Activated CD8-positive, alpha-beta memory T cell treated with anti-CD3 and anti-CD28 coated beads for 36 hours (primary cell): ENCODE data around the gene NMB. TPM values are rescaled to one million over a fixed set of nuclear protein-coding genes. Genes with fewer than 3 reads are reported as not detected.
"Not testable (repeated sequence)": the region's sequence is repeated elsewhere in the genome, so short reads cannot be mapped to it uniquely, and the experiment has no call there.

Experiments used
- CTCF ChIA-PET: fragments of 350-600 bp; sonication (Branson Sonifier 250); formaldehyde crosslinking; loops from one replicate; lab custom pipeline; 2021; ENCODE audit warnings: antibody characterized with exemption; lab: Charles Lee
- POLR2A ChIA-PET: fragments of 350-600 bp; sonication (Branson Sonifier 250); formaldehyde crosslinking; loops from one replicate; lab custom pipeline; 2021; ENCODE audit warnings: antibody characterized with exemption; lab: Charles Lee
- total RNA-seq, 2 experiments: library from RNA; stranded (reverse); gene quantifications; one replicate each; pipeline ENCODE4 v1.2.3, GENCODE V29; 2021

NMB gene, protein sequence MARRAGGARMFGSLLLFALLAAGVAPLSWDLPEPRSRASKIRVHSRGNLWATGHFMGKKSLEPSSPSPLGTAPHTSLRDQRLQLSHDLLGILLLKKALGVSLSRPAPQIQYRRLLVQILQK
- total RNA-seq: 1 to 10 TPM; 4.0 to 4.2 TPM

DNA sequence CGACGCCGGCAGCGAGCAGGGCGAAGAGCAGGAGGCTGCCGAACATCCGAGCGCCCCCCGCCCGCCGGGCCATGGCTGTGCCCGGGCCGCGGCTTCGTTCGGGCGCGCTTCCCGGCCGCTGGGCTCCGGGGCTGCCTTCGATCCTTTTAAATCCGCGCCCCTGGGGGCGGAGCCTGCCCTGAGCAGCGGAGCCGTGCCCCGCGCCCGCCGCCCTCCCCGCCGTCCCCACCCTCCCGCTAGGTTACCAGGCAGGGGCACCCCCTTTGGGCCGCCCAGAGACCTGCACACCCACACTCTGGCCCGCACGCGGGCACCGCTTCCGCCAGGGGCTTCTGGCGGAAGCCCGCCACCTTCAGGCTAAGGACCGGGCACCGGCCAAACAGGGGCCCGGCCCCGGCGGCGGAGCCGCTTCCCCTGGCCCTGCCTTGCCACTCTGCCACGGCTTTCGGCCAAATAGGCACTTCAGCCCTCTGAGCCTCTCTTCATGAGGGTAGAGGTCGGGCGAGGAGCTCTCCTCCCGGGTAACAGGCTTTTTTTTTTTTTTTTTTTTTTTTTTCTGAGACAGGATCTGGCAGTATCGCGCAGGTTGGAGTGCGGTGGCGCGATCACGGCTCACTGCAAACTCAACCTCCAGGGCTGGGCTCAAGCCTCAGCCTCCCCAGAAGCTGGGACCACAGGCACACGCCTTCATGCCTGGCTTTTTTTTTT, at the start of gene NMB:
Gene NMB, minus strand, starts transcription at position 120 of the 708 bp plus-strand sequence. Its CDS starts 47 bp downstream, at position 73.
- POLR2A ChIA-PET: interaction anchor here (0.5 to 1.7 kb wide), 8 partner anchors 10 to 278 kb away, joined by 3 to 10 read pairs (median 4); partner anchors contain the start of gene SEC11A
- CTCF ChIA-PET: interaction anchor here (0.7 to 3.6 kb wide), 9 partner anchors 11 to 91 kb away, joined by 3 to 9 read pairs (median 3); no protein-coding TSS in a partner anchor

DNA sequence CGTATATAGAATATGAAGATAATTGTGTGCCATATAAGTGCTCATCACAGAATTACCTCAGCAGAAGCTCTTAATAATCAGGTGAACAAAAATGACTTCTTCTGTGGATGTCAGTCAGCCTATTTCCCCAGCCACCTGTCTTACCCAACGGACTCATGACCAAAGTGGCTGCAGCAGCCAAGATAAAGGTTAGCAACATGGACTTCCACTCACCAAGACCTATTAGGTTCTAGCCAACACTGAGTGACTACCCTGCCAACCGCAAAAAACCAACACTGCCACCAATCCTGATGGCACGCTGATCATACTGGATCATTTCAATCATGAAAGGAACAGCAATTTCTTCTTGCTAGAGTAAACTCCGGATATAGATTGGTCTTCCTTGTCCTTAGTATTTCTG, 45.8 kb upstream of the NMB start:
- POLR2A ChIA-PET: no interaction called here

DNA sequence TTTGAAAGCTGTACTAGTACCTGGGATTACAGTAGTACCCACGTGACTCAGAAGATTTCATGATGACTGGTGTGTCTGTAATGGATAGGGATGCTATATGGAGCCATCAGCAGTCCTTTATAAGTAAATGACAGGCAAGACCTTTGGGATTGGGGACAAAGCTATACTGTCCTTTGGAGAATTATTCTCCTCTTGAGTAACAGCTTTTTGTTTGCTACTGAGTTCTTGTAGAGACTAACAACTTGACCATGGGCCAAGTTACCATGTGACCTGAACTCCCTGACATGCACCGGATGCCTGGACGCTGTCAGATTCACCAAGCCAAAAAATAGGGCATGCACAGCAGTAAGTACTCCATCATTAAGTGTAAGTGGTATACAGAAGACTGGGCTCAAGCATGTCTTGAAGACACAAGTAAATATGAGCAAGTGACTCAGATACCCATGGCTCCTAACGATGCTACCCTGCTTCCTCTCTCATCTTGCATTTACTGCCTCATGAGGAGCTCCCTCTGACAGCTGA, 45.0 kb upstream of the NMB start:
- CTCF ChIA-PET: interaction anchor here (0.6 to 1.9 kb wide), 2 partner anchors 14 to 33 kb away, joined by 3 to 4 read pairs; partner anchors contain the start of gene SEC11A
- POLR2A ChIA-PET: interaction anchor here (0.7 kb wide), 1 partner anchor 109 kb away, joined by 5 read pairs; no protein-coding TSS in a partner anchor

More for the DNA sequence above, 45.8 kb upstream of the NMB start:
- CTCF ChIA-PET: interaction anchor here (0.6 kb wide), 1 partner anchor 32 kb away, joined by 3 read pairs; no protein-coding TSS in a partner anchor

DNA sequence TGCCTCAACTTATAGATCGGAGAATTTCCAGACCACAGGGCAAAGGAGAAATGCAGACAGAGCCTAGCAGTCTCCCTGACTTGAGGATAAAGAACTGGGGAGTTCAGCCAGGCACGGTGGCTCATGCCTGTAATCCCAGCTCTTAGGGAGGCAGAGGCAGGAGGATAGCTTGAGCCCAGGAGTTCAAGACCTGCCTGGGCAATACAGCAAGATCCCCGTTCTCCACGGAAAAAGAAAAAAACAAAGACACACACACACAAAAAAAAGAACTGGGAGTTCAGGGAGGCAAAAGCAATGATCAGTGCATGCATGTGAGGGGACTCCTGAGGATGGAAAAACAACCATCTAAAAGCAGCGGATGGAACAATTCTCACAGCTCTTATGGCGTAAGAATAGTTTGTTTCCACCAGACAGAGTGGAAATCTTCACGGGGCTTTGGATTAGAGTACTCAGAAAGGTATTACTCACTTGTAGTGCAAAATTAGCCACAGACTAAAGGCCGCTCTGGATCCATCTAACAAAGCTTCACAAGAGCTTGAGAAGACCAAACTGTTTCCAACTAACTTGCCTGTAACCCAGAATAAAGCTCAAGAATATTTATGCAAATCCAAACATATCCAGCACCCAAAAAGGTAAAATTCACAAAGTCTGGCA, 41.7 kb upstream of the NMB start:
- ChIA-PET CTCF (interaction anchor here (0.6 to 1.0 kb wide), 2 partner anchors 35 to 178 kb away, joined by 3 to 5 read pairs; no protein-coding TSS in a partner anchor), POLR2A (no interaction called here)

DNA sequence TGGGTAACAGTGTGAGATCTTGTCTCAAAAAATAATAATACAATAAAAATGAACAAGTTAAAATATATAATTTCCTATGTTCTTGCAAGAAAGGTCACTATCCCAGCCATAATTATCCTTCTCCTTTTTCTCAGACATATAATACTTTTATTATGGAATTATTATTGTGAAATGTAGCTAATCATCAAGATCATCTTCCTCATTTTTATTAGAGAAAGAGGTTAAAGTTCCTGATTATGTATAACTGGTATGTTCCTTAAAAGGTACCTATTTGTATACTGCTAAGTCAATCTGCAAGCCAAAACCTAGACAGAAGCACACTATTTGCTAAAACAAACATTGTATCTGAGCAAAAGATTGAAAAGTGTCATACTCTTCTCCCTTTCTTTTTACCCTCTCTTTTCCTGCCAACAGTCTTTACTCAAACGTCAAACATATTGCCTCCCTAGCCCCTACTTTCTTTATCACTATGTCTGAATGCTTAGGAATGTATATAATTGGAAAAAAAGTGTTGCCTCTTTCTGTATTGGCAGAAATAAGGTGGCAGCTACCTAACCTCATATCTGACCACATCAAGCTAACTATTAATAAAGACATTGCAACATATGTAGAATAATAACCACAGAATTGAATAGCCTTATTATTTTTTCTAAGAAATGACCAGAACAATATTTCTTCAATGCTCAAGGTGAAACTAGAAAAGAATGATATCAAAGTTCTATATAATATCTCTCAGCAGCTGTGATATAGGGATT, 39.4 kb upstream of the NMB start:
- CTCF ChIA-PET: no interaction called here
- POLR2A ChIA-PET: interaction anchor here (0.6 kb wide), 1 partner anchor 52 kb away, joined by 3 read pairs; no protein-coding TSS in a partner anchor

DNA sequence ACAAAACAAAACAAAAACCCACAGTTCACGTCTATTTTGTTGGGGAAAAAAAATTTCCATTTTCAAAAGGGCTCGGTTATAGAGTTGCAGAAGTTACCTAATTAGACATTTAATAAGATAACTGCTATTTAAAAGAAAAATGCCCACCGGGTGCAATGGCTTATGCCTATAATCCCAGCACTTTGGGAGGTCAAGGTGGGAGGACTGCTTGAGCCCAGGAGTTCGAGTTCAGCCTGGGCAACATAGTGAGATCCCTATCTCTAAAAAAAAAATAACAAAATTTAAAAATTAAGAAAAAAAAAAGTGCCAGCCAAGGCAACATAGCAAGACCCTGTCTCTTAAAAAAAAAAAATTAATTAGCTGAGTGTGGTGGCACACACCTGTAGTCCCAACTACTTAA, 38.8 kb upstream of the NMB start:
- CTCF ChIA-PET: no interaction called here
- POLR2A ChIA-PET: no interaction called here

DNA sequence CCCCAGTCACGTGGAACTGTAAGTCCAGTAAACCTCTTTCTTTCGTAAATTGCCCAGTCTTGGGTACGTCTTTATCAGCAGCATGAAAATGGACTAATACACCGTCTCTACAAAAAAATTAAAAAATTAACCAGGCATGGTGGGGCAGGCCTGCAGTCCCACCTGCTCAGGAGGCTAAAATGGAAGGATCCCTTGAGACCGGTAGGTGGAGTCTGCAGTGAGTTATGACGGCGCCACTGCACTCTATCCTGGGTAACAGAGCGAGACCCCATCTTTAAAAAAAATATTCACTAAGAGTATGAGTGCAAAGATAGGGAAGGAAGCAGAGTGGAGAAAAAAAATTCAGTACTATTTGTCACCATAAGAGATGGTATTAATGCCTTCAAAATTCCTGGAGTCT, 32.3 kb upstream of the NMB start:
- POLR2A ChIA-PET: no interaction called here
- CTCF ChIA-PET: no interaction called here

GRCh38 chr15:84689858-84690257, 31.9 kb upstream of the NMB start:
- ChIA-PET POLR2A (no interaction called here), CTCF (interaction anchor here (0.7 kb wide), 1 partner anchor 21 kb away, joined by 3 read pairs; no protein-coding TSS in a partner anchor)

DNA sequence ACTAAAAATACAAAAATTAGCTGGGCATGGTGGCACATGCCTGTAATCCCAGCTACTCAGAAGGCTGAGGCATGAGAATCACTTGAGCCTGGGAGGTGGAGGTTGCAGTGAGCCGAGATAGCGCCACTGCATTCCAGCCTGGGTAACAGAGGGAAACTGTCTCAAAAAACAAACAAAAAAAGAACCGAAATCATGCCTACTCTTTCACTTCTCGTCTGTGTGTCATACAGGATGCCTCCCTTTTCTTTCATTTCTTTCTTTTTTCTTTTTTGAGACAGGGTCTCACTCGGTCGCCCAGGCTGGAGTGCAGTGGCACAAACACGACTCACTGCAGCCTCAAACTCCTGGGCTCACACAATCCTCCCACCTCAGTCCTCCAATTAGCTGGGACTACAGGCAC, 28.4 kb upstream of the NMB start:
- POLR2A ChIA-PET, CTCF ChIA-PET: not testable (repeated sequence)

DNA sequence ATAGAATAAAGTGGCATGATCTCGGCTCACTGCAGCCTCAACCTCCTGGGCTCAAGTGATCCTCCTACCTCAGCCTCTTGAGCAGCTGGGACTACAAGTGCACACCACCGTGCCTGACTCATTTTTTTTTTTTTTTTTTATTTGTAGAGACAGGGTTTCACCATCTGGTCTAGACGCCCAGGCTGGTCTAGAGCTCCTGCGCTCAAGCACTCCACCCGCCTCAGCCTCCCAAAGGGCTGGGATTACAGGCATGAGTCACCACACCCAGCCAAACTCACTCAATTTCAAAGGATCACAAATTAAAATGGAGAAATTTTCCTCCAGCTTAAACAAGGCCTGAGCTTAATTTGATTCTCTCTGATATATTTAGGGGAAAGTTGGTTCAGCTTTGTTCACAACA, 27.3 kb upstream of the NMB start:
- POLR2A ChIA-PET: no interaction called here
- CTCF ChIA-PET: interaction anchor here (0.7 kb wide), 1 partner anchor 30 kb away, joined by 4 read pairs; no protein-coding TSS in a partner anchor

- ChIA-PET POLR2A (no interaction called here), CTCF (interaction anchor here (1.6 kb wide), 1 partner anchor 65 kb away, joined by 3 read pairs; no protein-coding TSS in a partner anchor)
Observed at GRCh38 chr15:84684092-84684491, 26.1 kb upstream of the NMB start.

DNA sequence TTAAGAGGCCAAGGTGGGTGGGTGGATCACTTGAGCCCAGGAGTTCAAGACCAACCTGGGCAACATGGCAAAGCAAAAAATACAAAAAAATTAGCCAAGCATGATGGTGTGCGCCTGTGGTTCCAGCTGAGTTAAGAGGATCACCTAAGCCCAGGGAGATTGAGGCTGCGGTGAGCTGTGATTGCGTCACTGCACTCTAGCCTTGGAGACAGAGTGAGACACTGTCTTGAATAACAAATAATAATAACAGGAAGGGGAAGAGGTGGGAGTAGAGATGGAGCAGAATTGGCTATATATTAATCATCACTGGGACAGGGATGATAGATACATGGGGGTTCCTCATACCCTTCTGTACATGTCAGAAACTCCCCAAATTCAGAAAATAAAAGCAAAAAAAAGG, 23.8 kb upstream of the NMB start:
- CTCF ChIA-PET: interaction anchor here (1.4 kb wide), 1 partner anchor 24 kb away, joined by 3 read pairs; the partner anchor contains the start of gene NMB
- POLR2A ChIA-PET: interaction anchor here (0.6 kb wide), 1 partner anchor 34 kb away, joined by 3 read pairs; the partner anchor contains the start of gene SEC11A

DNA sequence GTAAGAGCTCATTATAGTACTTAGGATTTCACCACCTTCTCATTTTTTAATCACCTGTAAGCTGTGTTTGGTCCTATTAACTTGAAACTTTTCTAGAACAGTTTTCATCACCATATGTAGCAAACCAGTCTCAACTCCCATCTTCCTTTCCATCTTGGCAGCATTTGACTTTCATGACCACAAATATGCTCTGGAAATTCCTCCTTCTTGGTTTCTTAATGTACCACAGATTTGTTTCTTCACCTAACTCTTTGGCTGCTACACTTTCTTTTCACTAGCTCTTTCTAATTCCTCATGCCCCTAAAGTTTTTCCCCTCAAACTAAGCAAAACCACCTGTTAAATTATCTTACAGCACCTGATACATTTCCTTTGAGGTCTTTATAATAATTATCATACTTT, 13.2 kb upstream of the NMB start:
- ChIA-PET CTCF (interaction anchor here (0.6 to 1.1 kb wide), 3 partner anchors 13 to 257 kb away, joined by 3 to 4 read pairs (median 3); partner anchors contain the start of gene NMB), POLR2A (no interaction called here)

DNA sequence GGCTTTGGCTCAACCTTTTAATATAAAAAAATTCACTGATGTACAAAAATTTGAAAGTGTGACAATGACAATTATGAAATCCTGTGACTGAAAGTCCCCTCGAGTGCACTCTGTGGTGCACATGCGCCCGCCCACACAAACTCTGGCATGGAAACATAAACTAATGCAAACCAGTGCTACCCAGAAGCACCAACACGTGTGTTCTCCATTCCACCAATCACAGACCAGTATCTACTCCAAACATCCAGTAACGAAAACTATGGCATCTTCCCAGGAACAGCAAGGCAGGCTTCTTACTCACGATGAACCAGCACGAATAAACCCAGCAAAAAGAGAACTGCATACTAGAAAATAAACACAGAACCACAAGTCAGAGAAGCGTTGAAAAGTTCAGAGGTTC, 11.7 kb upstream of the NMB start:
- CTCF ChIA-PET: interaction anchor here (0.6 to 2.1 kb wide), 4 partner anchors 14 to 66 kb away, joined by 3 to 6 read pairs (median 3); no protein-coding TSS in a partner anchor
- POLR2A ChIA-PET: interaction anchor here (0.6 to 1.2 kb wide), 3 partner anchors 19 to 65 kb away, joined by 3 to 8 read pairs (median 6); partner anchors contain the start of gene SEC11A

- ChIA-PET POLR2A (interaction anchor here (0.5 to 1.2 kb wide), 6 partner anchors 10 to 1601 kb away, joined by 3 to 8 read pairs (median 4); partner anchors contain the start of genes NMB and SEC11A), CTCF (interaction anchor here (0.6 to 2.1 kb wide), 6 partner anchors 10 to 210 kb away, joined by 3 to 6 read pairs (median 4); partner anchors contain the start of gene NMB)
Observed at GRCh38 chr15:84668221-84668982, 10.4 kb upstream of the NMB start.

- ChIA-PET CTCF (interaction anchor here (0.8 to 1.7 kb wide), 5 partner anchors 10 to 212 kb away, joined by 3 to 4 read pairs (median 4); no protein-coding TSS in a partner anchor), POLR2A (no interaction called here)
Observed at GRCh38 chr15:84666373-84666772, 8.4 kb upstream of the NMB start.

DNA sequence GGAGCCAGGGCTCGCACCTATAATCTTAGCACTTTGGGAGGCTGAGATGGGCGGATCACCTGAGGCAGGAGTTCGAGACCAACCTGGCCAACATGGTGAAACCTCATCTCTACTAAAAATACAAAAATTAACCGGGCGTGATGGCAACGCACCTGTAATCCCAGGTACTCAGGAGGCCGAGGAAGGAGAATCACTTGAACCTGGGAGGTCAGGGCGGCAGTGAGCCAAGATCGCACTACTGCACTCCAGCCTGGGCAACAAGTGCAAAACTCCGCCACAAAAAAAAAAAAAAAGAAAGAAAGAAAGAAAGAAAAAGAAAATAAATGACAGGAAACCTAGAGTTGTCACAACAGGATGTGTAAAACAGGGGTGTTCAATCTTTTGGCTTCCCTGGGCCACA, 3.0 kb upstream of the NMB start:
- CTCF ChIA-PET: interaction anchor here (0.6 to 0.7 kb wide), 4 partner anchors 34 to 282 kb away, joined by 3 to 8 read pairs (median 3); no protein-coding TSS in a partner anchor
- POLR2A ChIA-PET: interaction anchor here (0.6 kb wide), 1 partner anchor 41 kb away, joined by 3 read pairs; no protein-coding TSS in a partner anchor
